Measurements from ENCODE around the gene GMDS. TPM values are rescaled to one million over a fixed set of nuclear protein-coding genes. Genes with fewer than 3 reads are reported as not detected.

Gene GMDS
- total RNA-seq, 1 donor from 2014 or later = 65.2 TPM

DNA sequence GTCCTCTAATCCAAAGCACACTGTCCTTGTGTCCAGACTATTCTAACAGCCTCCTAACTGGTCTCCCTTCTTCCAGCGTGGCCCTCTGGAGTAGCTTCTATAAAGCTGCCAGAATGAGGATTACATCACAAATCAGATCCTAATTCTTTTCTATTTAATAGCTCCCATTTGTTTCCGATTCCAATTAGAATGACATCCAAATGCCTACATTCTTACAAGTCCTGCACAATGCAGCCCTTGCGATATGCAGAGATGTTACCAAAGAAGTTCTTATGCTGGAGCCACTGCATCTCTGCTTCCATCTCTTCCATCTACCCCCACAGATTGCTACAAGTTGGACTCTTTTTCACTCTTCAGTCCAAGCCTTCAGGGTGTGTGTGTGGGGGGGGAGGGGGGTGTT, 40.0 kb downstream of the GMDS start:
- no peak for DNase-seq (ENCODE audit: low spot score)

DNA sequence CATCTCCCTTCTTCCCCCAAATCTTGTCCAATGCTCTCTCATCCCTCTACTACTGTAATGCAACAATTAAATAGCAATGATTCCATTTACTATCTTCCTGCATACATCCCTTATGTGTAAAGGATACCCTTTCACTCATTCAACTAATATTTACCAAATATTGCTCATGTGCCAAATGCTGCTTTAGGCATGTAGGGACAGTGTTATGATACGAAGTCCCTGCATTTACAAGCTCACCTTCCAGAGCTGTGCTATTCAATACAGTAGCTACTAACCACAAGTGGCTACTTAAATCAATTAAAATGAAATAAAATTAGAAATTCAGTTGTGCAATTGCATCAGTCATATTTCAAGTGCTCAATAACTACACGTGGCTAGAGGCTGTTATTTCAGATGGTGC, 41.1 kb downstream of the GMDS start:
- no peak for DNase-seq (ENCODE audit: low spot score)

DNA sequence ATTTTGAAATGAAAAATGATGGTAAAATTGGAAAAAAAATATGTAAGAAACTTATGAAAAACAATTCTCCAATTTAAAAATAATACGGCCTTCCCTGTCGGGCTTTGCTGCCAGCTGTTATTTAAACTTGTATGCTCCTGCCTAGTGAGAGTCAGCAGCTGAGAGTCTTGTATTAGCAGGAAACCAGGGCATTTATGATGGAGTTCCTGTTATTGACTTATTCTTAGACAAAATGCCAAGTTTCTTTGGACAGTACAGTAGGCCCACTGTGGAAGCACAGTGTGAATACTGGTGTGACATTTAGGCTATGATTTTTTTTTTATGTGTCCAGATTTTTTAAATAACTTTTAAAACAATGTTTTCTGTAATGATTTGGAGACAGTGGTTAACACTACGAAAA, 42.1 kb downstream of the GMDS start:
- no peak for DNase-seq (ENCODE audit: low spot score)

DNA sequence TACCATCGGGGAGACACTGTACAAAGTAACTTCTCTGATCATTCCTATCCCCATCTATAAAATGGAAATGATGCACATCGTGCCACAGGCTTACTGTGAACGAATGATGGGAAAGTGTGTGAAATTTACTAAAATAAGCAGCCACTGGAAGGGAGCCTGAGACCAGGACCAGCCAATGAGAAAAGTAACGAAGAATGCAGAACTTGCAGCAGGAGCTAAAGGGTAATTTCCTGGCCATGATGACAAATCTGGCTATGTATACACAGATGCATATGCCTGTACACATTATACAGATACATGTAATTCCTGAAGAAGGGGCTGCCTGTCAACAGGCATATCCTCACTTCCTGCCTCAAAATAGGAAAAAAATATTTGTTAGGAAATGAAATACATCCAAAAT, 47.4 kb downstream of the GMDS start:
- DNase-seq (ENCODE audit: low spot score) = no peak

DNA sequence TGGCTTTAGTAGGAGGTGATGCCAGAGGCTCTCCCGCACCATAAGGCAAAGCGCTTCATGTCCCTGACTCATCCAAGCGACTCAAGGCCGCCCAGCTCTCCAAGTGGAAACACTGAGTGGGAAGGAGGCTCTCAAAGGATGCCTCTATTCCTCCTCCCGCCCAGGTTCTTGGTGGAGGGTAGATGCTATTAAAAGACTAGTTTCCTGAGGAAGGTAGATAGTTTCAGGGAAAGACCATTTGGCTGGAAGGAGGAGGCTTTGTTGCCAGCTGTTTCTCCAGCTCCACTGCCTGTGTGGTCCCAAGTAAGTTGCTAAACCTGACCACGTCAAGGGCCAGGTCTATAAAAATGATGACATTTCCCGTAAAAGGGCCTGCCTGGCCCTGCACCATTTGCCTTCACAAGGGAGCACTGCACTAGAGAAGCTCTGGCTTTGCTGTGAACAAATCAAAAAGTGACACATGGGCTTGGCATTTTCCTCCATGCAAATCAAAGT, 48.2 kb downstream of the GMDS start:
- peak; percentile 56 for DNase-seq (ENCODE audit: low spot score)

DNA sequence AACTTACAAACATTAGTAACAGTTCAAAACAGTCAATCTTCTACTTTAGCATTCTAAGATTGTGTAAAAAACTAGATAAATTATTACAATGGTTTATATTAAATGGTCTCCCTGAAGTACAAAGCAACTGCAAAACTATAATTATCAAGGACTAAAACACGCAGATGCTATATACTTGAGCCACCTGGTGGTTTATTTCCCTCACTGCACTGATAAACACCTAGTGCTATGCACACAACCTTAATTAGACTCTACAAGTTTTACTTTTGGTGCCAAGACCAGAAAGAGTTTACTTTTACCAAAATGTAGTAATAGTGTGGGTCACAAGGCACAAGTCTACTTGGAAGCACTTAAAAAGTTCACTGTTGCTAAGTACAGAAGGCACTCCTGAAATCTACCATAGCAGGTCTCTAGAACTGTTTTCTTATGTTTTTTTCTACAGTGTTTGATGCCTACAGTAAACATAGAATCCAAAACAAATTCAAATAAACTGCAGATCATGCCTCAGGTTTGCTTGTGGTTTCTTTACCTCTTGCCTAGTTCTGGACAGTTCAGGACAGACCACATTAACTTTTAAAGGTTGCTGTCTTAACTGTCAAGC, 49.2 kb downstream of the GMDS start:
- DNase-seq (ENCODE audit: low spot score) = no peak

DNA sequence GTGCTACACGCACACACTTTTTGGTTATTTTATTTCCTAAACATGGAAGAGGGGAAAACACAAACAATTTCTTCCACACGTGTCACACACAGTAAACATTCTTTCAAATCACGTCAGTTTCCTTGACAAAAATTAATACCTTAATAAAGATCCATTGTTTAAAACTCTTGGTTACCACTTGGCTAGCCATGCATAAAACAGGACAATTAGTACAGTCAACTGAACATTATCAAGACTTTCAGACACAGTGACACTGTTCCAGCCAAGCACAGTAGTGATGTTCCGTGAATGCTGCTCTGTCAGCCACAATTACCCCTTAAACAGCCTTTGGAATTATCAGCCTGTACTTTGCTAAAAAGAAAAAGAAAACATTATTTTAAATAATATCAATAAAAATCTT, 50.8 kb downstream of the GMDS start:
- DNase-seq (ENCODE audit: low spot score) = no peak

DNA sequence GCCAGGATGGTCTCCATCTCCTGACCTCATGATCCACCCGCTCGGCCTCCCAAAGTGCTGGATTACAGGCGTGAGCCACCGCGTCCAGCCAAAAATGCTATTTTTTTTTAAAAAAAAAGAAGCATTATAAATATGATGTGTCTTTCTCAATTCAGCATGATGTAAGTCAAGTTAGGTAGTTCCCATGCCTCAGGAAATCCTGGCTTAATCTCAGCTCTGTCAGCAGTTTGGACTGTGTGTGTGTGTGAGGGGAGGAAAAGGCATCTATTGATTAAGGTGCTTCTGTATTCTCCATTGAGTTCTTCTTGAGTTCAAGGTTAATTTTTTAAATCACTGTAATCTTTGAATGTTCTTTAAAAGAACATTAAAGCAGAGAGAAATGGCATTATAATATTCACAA, 51.5 kb downstream of the GMDS start:
- no peak for DNase-seq (ENCODE audit: low spot score)

DNA sequence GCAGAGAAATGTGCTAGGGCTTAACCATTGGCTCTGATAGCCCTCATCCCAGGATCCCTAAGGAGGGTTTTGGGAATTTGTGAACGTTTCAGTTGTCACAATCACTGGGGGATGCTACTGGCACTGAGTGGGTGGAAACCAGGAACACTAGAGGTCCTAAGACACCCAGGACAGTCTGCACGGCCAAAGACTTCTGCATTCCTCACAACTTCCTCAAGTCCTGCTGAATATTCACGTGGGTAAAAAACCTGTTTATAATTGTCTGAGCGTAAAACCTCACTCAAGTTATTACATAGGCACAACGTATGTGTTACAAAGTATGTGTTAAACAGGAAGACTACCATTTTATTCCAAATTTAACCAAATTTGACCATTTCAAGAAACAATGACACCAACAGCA, 52.4 kb downstream of the GMDS start:
- DNase-seq (ENCODE audit: low spot score) = no peak

DNA sequence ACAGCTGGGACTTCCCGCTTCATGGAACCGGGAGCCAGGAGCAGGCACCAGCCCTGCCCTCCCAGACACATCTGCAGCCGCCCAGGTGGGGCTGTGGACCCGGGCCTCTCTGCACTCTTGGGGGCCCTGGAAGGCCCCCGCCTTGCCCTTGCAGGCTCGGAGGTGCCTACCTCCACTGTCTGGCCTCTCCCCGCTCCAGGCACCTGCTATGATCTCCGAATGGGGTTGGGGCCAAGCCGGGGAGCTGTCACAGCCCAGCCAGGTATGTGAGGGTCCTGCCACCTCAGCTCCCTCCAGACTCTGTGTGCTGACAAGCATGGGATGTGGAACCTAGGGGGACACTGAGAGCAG, 54.0 kb downstream of the GMDS start:
- DNase-seq (ENCODE audit: low spot score) = no peak

DNA sequence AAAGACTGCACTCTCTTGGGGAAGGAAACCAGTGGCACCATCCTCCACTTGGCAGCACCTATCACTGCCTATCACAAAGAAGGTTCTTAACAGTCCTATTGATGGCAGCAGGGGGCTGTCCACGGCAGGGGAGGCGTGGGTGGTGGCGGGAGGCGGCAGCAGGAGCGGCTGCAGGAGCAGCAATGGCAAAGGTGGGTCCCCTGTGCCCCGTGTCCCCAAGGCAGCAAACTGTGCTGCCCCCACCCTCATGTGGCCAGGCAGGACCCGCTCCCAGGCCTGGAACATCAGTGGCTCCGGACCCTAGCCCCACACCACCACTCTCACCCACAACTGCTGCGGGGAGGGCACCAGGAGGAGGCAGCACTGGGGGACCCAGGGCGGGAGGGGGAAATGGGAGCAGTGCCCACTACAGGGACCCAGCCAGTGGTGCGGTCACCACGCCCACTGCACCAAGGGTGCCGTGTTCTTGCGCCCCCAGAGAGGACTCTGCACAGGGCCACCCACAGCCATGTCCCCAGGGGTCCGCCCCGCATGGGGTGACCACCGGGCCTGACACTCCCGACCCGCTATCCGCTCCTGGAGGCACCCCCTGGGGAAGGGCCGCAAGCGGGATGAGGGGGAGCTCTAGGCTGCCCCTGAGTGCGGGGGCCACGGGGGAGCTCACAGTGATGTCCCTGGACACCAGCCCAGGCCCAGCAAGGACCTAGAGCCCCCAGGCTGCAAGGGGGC, 54.6 kb downstream of the GMDS start:
- DNase-seq (ENCODE audit: low spot score) = no peak

DNA sequence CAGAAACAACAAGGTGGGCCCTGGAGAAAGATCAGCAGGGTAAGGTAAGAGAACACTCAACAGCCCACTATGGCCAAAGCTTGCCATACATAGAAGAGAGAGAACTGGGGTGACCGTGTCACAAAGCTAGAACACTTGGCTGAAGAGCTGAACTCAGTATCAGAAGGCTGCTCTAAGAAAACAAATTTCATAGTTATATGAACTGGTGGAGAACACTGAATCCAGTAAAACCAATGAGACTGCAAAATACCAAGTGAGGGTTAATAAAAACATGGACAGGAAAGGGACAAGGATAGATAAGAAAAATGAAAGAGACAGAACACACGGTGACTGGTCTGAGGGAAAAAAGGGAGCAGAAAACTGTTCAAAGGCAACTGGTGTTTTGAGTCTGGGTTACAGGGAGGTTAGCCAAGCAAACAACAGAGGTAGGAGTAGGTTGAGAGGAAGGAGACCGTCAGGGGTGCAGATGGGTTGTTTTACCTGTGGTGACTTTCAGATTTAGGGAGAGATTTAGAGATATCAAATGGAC, 56.5 kb downstream of the GMDS start:
- DNase-seq (ENCODE audit: low spot score) = no peak

DNA sequence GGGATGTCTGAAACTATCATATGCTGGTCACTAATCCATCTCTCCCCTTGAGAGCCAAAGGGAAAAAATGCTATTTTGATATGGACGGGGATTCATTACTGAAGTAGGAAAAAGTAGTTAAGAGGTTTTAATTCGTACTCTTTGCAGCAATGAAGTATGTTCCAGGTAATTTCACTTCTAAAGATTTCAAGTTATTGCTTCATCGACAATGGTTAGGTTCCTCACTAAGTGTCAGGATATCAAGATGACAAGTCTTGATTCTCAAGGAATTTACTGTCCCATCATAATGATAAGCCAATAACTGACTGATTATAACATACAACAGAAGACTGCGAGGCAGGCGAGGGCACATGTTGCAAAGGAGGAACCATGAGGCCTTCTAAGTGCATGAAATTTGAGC, 57.0 kb downstream of the GMDS start:
- DNase-seq (ENCODE audit: low spot score) = no peak

DNA sequence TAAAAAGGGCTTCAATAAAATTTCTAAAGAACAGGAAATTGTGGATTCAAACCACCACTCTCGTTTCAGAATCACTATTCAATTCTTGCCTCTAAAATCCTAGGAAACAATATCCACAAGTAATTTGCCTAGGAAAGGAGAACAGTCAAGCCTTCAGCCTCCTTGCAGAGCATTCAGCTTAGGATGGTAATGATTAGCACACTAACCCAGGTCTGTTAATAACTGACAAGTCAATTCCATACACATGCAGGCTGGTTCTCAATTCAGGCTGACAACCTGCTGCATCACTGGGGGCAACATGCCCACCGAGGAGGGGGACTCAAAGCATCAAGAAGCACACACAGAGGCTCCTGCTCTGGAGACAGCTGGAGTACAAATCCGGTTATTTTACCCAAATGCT, 57.6 kb downstream of the GMDS start:
- no peak for DNase-seq (ENCODE audit: low spot score)

DNA sequence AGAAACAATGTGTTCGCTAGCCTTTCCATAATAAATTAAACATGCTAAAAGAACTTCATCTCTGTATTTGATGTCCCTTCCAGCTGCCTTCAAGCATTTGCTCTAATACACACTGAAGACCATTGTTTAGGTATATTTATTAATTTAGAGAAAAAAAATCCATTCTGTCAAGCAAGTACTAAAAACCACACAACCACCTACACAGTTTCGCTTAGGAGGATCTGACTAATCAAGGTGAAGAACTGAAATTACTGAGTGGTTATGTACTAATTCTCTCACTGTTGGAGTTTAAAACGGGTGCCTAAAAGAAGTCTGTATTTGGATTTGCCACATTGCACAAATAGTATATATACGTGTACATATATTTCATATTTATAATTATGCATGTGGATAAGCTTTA, 58.9 kb downstream of the GMDS start:
- DNase-seq (ENCODE audit: low spot score) = no peak

DNA sequence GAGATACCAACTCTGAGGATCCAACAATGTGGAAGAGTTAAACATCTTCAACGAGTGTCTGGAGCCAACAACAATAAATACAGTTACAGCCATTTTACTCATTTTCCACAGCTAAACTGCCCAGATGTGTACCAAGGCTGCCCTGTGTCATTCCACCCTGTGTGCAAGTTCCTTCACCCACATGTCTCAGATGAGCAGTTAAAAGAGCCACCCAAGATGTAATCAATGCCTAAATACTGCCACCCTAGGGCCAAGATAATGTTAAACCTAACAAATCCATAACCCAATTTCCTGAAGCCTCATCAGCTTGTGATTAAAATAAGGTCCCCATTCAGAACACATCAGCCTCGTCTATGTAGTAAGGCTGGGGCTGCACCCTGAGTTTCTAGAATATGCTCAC, 59.9 kb downstream of the GMDS start:
- DNase-seq (ENCODE audit: low spot score) = no peak

DNA sequence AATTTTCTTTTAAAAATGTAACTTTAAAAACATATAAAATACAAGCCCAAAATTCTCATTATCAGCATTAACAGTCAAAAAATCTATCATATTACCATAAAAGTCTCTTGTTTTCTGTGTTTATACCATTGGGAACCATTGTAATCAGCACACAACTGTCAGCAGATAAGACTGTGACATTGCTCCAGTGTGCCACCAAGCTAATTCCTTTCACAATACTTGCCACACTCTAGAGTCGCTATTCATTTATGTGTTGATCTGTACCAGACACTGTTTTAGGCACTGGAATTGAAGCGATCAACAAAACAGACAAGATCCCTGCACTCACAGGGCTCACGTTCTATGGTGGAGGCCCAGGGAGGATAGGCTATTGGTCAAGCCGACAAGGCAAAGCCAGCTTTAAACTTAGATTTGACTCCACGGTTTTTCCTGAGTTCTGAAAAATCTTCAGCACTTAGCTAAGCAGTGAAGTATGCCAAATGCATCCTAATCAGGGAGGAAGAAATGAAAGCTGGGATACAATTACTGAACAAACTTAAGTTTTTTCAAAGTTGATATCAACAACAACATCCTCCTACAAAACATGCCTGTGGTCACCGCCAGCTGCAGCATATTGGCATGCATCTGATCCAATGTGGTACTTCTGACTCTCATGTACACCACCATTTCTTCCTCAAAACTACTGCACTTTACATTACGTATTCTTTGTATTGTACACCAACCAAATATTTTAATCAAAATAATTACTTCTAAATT, 60.5 kb downstream of the GMDS start:
- DNase-seq (ENCODE audit: low spot score) = no peak

DNA sequence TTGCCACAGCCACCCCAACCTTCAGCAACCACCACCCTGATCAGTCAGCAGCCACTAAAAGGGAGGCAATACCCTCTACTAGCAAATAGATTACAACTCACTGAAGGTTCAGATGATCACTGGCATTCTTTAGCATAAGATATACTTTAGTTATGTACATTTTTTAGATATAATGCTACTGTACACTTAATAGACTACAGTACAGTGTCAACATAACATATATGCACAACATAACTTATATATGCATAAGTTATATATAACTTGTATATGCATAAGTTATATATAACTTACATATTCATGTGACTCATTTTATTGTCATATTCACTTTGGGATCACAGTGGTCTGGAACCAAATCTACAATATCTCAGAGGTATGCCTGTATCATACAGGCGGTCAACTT, 61.7 kb downstream of the GMDS start:
- DNase-seq (ENCODE audit: low spot score) = no peak

DNA sequence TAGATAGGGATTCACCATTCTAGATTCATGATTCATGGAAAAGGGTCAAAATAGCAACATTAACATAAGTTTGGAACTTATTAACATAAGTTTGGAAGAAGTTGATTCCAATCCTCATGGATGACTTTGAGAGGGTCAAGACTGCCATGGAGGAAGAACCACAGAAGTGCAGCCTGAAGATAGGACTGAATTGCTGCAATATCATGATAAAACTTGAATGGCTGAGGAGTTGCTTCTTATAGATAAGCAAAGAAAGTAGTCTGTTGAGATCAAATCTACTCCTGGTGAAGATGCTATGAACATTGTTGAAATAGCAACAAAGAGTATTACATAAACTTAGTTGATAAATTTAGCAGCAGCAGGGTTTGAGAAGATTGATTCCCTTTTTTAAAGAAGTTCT, 62.2 kb downstream of the GMDS start:
- DNase-seq (ENCODE audit: low spot score) = no peak

DNA sequence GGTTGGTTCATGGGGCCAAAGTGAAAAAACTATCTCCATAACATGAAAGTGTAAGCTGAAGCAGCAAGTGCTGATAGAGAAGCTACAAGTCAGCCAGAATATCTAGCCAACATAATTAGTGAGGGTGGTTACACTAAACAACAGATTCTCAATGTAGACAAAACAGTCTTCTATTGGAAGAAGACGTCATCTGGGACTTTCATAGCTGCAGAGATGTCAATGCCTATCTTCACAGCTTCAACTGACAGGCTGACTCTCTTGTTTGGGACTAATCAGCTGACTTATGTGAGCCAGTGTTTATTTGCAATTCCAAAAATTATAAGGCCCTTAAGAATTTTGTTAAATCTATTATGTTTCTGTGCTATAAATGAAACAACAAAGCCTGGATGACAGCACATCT, 63.2 kb downstream of the GMDS start:
- DNase-seq (ENCODE audit: low spot score) = no peak

DNA sequence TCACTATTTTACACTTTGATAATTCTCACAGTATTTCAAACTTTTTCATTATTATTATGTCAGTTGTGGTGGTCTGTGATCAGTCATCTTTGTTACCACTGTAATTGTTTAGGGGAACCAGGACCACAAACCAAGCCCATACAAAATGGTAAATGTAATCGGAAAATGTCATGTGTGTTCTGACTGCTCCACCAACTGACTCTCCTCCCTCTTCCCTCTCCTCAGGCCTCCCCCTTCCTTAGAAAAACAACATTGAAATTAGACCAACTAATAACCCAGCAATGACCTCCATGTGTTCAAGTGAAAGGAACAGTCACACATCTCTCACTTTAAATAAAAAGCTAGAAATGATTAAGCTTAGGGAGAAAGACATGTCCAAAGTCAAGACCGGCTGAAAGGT, 63.8 kb downstream of the GMDS start:
- no peak for DNase-seq (ENCODE audit: low spot score)

DNA sequence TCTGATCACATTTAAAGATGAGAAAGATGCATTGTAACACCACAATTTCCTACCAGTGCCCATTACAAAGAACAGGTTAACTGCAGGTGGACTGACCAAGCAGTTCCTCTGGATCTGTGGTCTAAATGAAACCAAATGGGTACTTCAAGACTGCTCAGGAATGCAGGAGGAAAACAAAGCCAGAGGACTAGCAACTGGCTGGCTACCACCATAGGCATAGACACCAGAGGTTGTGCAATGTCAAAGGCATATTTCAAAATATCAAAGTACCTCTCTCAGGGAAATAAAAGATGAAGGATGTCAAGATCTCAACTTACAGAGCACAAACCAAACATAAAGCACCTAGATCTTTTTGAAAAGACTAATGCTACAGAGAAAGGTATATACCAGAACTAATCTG, 65.5 kb downstream of the GMDS start:
- no peak for DNase-seq (ENCODE audit: low spot score)

DNA sequence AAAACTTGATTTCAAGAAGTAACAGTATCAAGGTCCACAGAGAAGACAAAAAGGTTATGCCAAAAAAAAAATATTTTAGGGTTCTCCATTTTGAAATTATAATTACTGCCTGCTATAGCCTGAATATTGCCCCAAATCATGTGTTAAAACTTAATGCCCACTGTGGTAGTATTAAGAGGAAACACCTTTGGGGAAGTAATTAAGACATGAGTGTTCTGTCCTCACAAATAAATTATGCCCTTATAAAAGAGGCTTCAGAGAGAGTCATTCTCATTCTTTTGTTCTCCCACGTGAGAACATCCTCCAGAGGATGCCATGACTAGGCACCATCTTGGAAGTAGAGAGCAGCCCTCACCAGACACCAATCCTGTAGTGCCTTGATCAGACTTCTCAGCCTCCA, 66.2 kb downstream of the GMDS start:
- no peak for DNase-seq (ENCODE audit: low spot score)
